NCI-H2196 treated with DMSO at 0.1 percent for 48 hours (cell line): Measurements from ENCODE around the gene ZNF407.
A peak's percentile ranks its signal among the peaks of the same experiment; 100 is the strongest.
"Not testable (repeated sequence)": the region's sequence is repeated elsewhere in the genome, so short reads cannot be mapped to it uniquely, and the experiment has no call there.

Experiments
- DNase-seq: peaks from one replicate; lab custom pipeline; 2025; ENCODE audit not compliant: unreplicated experiment; lab: John Stamatoyannopoulos, UW

Gene ZNF407

DNA sequence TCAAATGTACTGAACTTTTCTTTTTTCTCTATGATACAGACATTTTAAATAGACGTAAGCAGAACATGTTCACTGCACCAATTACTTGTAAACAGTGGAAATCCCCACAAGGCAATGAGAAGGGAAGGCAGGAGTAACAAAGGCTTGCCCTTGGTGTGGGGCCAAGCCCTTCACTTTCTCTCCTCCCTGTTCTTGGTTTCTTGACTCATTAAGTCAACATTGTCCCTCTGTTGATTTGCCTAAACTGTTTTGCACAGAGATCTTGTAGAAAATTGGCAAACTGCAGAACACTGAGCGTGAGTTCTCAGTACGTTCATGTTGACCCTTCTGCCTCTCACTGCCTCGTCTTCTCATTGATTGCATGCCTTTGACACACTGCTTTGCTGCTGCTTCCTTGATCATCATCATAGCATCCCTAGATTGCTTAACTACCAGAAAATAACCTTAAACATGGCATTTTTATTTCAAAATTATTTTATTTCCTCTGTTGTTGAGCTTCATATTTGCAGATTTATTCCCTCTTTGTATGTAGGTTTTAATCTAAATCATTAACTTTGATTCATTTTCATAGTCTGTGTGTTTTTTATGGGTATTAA is 353.6 kb downstream of the ZNF407 start:
- peak; percentile 54 for DNase-seq

- no peak for DNase-seq
Observed at GRCh38 chr18:74957588-74958224, 360.0 kb downstream of the ZNF407 start.

GRCh38 chr18:74959216-74959615 is 361.5 kb downstream of the ZNF407 start:
- DNase-seq = no peak

- no peak for DNase-seq
Observed at GRCh38 chr18:74961596-74961995, 363.9 kb downstream of the ZNF407 start.

DNA sequence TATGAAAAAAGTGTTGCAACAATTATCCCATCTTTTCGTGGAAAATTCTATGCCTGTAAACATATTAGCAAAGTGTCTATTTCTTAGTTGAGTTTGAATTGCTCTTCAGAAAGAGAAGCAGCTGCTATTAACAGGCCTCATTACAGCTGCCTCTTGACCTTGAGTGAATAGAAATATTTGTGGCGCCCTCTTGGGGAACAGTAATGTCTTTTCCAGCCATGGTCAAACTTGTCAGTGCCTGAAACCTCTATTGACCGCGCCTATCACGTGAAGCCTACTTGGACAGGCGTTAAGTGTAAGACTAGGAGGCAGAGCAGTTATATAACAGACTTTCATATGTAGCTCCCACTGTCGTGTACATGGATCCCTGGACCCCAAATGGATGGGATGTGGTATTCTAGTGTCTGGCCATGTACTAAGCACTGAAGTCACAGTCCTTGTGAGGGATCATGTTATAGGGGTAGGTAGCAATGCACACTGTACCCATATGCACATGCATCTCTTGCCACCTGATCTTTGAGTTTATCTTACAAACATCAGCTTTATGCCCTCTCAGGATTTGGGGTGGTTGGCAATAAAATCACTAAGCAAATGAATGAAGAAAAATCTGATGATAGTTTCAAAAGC is 366.3 kb downstream of the ZNF407 start:
- DNase-seq = peak; percentile 45

DNA sequence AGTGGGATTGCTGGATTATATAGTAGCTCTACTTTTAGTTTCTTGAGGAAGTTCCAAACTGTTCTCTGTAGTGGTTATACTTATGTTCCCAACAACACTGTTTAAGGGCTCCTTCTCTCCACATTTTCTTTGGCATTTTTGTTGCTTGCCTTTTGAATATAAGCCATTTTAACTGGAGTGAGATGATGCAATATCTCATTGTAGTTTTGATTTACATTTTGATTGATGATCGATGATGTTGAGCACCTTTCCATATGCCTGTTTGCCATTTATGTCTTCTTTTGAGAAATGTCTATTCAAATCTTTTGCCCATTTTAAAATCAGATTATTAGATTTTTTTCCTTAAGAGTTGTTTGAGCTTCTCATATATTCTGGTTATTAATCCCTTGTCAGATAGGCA is 368.0 kb downstream of the ZNF407 start:
- DNase-seq = no peak

DNA sequence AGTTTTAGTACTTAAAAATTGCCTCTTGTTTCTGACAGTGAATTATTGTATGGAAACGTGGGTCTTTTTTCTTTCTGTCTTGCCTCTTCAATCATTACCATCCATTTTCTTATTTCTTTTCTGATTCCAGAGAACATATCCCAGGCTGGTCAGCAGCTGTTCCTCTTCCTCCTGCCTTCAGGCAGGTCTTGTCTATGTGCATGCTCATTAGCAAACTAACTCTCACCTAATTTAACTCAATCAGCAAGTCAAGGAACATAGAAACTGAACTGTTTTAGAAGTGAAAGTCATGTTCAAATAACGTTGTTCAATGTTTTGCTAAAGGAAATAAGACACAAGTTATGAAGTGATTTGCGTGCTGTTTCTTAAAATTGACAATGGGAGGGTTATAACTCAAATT is 369.8 kb downstream of the ZNF407 start:
- DNase-seq = no peak

DNA sequence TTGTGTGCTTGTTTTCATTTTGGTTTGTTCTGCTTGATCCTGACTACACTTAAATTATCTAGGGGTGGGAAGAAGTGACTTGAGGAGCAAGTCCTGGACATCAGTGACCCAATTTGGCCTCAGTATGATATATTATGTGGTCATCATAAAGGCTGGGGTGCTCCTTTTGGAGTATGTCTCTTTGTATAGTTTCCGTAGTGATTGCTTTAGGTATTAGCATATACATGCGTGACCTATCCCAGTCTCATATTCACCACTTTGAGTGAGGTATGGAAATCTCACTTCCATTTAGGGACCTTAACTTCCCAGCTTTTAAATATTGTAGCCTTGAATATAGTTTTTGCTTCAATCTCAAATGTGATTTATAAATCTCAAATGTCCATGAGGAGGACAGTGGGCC is 370.3 kb downstream of the ZNF407 start:
- no peak for DNase-seq

DNA sequence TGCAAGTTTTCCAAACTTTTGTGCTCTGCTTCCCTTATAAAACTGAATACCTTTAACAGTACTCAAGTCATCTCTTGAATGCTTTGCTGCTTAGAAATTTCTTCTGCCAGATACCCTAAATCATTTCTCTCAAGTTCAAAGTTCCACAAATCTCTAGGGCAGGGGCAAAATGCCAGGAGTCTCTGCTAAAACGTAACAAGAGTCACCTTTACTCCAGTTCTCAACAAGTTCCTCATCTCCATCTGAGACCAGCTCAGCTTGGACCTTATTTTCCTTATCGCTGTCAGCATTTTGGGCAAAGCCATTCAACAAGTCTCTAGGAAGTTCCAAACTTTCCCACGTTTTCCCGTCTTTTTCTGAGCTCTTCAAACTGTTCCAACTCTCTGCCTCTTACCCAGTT is 373.7 kb downstream of the ZNF407 start:
- not testable (repeated sequence) for DNase-seq

GRCh38 chr18:74971776-74972175 is 374.1 kb downstream of the ZNF407 start:
- not testable (repeated sequence) for DNase-seq

DNA sequence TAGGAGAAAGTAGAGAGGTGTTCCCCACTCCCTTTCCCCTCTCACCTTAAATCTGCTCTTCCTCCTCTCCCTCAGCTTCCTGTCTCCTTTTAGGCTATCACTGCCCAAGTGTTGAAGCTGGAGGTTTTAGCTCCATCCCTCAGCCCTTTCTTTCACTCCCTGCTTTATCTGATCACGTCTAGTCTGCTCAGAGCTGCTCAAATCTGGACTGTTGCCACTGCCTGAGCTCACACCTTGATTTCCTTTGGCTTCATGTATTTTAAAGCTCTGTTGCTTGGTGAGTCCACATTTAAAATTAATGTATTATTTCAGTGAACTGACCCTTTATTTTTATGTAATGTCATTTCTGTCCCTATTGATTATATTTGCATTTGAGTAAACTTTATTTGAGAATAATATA is 374.7 kb downstream of the ZNF407 start:
- no peak for DNase-seq

DNA sequence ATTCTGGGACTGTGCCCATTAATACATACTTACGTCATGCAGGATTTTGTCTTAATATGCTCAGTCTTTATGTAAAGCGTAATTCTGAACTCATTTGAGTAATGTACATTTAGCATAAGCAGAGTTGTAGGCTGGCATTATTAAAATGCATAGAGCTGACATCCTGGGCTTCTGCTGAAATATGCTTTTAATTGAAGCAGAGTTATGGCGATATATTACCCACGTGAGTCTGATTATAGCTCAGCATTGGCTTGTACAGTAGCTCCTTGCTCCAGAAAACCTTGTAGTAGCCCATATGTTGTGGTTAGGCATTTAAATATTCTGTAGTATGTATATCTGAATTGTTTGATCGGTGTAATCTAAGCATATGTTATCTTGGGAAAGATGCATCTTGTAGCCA is 377.3 kb downstream of the ZNF407 start:
- DNase-seq = no peak

DNA sequence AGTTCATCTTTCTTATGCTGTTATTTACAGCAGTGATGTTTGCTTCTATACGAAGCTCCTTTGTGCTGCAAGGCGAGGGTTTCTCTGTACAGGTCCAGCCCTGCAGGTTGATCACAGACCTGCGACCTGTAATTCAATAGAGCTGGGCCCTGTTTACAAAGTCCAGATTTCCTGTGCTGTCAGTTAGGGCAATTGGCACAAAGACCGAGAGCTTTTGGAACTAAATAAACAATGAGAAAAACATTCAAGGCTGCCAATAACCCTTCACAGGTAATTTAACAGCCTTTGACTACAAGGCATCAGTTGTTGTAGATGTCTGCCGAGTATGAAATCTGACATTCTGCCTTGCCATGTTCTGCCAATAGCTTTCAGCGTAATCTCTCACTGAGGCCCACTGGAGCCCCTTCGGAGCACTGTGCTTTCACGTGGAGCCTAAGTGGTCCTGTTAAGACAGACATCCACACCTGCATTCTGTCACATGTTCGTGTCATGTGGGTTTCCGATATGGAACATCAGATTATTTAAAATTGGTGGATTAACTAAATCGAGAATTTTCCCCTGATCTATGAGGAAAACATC is 378.8 kb downstream of the ZNF407 start:
- DNase-seq = peak; percentile 56

- DNase-seq = no peak
Observed at GRCh38 chr18:74977041-74977440, 379.4 kb downstream of the ZNF407 start.

DNA sequence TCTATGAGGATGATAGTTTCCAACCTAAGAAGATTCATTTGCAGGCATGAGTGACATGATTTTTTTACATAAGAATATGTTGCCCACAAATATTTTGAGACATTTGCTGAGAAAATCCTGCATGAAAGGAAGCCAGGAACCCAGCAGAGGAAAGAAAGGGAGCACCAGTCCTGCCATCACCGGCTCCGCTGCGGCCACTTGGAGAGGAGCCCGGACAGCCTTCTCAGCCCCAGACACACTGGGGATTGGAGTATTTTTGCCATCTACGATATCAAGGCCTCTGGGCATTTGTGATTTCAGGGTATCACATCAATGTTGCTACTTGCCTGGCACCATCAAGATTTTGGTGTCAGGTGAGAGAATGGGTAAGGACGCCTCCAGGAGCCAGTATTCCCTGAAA is 383.0 kb downstream of the ZNF407 start:
- no peak for DNase-seq

DNA sequence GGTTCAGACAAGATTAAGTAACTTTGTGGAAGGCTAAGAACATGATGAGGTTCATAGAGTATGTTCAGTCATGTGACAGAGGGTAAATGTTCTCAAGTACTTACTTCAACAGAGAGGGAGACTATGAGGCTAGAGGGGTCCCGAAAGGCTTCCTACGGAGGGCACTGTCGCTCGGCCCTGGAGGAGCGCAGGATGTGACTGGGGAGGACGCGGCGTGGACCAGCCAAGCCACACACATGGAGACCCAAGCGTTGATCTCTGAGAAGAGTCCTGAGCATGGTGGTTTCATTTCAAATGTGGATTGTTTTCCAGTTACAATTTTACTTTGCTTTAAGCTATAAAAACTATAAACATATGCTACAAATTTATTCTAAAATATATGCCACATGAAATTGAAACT is 383.8 kb downstream of the ZNF407 start:
- DNase-seq = no peak

- no peak for DNase-seq
Observed at GRCh38 chr18:74982946-74983635, 385.4 kb downstream of the ZNF407 start.

DNA sequence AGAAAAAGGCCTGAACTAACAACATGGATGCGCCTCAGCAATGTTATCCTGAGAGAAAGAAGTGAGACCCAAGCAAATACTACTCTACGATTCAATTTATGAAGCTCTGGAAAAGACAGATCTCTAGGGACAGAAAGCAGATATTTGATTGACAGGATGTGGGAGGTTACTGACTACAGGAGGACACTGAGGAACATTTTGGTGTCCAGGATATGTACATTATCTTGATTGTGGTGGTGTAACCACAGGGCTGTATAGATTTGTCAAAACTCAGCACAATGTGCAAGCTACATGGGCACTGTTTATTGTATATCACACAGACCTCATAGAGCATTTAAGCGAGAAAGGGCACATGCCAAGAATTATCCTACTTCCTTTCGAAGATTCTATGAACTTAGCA is 391.5 kb downstream of the ZNF407 start:
- no peak for DNase-seq

GRCh38 chr18:74990563-74991081 is 393.0 kb downstream of the ZNF407 start:
- DNase-seq = no peak

GRCh38 chr18:74994502-74995418 is 397.1 kb downstream of the ZNF407 start:
- DNase-seq = no peak

GRCh38 chr18:74995419-74995736 is 397.7 kb downstream of the ZNF407 start:
- no peak for DNase-seq
